NCI-H146 treated with DMSO at 0.1 percent for 48 hours (cell line): ENCODE results near the gene PLOD3.

Experiments
- DNase-seq: peaks from one replicate; lab custom pipeline; 2025; ENCODE audit not compliant: unreplicated experiment; lab: John Stamatoyannopoulos, UW

Gene PLOD3

DNA sequence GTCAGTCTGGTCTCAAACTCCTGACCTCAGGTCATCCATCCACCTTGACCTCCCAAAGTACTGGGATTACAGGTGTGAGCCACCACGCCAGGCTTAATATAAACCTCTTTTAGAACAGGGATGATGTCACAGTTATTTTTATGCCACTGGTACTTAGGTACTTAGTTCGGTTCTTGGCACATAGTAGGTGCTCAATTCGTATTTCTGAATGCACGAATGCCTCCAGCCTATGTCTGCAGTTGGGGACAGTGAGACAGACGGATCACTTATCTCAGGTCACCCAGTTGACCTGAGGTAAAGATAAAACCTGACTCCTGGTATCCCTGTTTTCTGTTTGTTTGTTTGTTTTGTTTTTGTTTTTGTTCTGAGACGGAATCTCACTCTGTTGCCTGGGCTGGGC is 31.2 kb downstream of the PLOD3 start:
- DNase-seq: no peak

DNA sequence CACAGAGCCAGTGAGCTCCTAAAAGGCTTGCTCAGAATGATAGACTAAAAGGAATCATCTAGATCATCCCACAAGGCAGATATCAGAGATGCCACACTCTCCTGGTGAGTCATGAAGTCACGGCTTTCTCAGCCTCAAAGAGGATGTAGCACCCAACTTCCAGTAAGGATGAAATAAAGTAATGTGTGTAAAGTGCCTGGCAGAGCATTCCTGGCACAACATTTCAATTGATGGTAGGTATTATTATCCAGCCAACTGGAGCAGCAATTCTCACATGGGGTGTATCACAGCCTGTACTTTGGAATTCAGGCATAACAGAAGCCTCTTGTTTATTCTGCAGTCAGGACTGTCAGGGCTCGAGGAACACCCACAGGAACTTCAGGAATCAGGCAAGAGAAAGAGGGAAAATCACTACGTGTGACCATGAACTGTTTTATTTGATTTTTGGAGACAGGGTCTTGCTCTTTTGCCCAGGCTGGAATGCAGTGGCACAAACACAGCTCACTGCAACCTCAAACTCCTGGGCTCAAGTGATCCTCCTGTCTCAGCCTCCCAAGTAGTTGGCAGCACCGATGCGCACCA is 32.0 kb downstream of the PLOD3 start:
- DNase-seq: no peak

DNA sequence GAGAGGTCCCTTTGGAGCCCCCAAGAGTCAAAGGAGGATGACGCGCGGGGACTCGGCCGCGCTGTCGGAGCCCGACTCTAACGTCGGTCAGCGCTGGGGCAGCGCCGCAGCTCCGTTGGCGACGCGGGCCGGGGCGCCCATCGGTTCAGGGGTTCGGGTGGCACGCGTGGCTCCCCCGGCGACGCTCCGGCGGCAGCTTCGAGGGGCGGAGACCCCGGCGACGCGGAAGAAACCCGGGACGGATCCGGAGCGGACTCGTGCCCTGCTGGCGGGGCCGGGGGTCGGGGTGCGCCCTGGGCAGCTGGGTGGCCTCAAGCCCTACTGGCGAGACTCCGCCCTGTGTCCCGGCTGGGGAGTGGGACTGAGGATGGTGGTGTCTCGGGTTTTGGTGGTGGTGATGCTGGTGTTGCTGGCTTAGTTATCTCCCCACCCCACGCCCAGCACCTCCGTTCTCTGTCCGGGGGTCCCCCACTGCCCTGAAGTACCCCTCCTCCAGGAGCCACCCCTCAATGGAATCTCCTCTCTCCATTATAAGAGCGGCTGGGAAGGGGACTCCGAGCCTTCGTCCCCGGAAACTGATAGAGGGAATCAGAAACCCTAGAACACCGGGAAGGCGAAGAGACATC is 37.1 kb downstream of the PLOD3 start, which contains the start of gene NAT16:
Gene NAT16, minus strand, starts transcription at position 164 of the 626 bp plus-strand sequence. CDS start 5,486 bp downstream, outside the sequence.
- DNase-seq: no peak

DNA sequence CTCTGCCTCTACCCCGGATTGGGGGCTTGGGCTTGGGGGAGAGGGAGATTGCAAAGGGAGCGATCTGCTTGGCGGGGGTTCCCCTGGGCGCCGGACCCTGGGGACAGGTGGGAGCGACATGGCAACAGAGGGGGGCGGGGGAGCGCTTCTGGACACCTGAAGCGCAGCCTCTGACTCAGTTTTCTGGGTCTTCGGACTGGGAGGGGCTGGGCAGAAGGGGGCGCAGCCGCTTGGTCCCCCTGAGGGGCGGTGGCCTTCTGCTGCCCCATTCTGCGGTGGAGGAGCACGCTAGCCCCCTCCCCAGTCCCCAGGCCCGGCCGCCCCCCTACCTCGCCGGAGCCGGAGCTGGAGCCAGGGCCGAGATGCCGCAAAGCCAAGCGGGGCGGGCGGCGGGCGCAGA is 37.7 kb downstream of the PLOD3 start:
- DNase-seq: no peak

DNA sequence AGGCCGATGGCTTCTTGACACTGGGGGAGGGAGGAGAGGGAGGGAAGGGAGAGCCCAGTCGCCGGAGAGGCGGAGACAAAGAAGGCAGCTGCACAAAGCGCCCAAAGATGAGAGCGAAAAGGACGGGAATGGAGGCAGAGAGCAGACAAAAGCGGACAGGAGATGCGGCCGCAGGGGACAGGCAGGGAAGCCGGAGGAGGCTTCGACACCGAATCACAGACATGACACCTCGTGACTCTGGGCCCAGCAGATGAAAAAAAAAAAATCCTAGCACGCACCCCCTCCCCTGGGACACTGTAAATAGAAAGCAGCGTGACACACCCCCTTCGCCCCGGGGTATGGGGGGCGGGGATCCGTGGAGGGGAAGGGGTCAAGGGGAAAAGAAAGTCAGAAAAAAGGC is 38.3 kb downstream of the PLOD3 start:
- DNase-seq: peak; percentile 27

DNA sequence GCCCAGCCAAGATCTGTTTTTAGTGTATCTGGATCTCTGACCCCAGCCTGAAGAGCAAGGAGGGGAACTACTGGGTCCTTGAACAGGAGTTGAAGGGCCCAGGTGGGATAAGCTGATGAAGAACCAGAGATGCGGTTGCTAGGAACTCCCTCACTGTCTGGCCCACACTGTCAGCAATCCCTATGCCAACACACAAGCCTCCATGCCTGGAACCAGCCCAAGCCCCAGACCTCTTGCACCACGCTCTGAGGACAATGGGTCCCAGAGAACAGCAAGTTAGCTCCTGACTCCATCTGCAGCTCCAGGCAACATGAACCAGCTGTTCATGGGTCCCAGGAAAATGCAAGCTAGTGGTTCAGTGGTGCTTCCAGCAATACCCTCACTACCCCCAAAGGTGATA is 39.7 kb downstream of the PLOD3 start:
- no peak for DNase-seq

DNA sequence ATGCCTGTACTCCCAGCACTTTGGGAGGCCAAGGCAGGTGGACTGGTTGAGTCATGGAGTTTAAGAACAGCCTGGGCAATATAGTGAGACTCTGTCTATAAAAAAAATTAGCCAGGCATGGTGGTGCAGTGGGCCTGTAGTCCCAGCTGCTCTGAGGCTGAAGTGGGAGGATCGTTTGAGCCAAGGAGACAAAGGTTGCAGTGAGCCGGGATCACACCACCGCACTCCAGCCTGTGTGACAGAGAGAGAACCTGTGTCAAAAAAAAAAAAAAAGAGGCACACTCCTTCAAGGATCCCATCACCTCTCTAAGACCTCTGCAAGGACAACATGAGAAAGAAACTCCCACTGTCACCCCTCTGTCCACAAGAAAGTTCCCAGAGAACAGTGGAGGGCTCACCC is 41.7 kb downstream of the PLOD3 start:
- no peak for DNase-seq

DNA sequence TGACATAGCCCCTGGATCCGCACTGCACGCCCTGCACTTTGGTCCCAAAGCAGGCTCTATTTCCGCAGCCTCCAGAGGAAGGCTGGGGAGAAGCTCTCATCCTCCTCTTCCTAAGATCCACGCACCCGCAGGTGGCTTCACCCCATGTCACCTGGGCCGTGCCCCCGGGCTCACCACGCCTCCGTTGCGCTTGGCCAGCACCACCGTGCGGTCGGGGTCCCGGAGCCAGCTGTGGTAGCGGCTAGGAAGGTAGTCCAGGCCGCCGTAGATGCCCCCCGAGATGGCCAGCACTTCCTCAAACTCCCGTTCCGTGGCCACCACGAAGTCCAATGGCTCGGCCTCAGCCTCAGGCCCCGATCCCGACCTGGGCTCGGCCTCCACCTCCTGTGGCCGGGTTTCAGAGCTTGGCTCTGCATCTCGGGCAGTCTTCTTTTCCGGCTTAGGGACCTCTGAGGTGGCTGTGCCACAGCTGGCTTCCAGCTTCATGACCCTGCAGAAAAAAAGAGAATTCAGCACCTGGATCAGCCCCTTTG is 43.0 kb downstream of the PLOD3 start:
- DNase-seq: no peak

DNA sequence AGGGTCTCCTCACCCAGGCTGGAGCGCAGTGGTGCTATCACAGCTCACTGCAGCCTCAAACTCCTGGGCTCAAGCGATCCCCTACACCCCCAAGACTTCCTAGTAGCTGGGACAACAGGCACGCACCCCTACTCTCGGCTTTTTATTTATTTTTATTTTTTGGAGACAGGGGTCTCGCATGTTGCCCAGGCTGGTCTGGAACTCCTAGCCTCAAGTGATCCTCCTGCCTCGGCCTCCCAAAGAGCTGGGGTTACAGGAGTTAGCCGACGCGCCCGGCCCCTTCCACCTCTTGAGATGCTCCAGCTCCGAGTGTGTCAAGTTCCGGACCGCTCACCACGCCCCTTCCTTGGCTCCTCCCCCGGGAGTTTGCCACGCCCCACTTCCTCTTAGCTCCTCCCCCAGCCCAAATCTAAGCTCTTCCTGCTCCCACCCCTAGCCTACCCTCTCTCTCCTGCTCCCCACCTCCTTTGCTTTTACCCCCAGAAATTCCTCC is 43.6 kb downstream of the PLOD3 start:
- no peak for DNase-seq

DNA sequence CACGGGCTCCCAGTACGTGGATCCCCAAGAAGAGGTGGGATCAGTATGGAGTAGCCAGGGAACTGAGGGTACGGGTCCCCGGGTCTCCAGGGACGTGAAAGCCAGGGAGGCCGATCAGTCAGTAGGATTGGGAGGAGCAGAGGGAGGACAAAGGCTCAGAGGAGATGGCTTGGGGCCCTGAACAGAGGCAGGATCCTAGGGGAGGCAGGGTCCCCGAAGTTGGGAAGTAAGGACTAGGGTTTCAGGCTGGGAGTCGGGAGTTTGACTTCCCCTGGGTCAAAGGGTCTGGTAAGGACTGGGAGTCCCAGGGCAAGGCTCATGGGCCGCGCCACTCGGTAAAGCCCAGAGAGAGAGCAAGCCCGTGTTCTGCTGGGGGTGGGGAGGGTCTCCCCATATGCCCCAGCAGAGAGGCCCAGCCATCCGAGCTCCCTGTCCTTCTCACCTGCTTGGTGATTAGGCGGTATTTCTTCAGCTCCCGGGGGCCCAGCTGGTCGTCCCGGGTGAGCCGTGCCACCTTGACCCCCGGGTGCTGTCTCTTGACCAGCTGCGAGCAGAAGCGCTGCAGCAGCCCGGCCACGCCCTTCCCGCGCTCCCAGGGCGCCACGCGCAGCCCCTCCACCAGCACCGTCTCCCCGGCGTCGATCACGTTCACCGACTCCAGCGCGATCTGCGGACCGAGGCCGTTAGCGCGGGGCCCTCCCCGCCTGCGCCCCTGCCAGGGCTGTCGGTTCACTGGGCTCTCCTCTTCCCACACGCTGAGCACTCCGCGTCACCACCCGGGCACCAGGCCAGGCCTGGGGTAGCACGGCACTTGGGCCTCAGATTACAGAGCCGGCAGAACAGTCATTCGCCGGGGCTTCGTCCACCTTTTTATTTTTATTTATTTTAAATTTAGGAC is 44.3 kb downstream of the PLOD3 start:
- DNase-seq: no peak

DNA sequence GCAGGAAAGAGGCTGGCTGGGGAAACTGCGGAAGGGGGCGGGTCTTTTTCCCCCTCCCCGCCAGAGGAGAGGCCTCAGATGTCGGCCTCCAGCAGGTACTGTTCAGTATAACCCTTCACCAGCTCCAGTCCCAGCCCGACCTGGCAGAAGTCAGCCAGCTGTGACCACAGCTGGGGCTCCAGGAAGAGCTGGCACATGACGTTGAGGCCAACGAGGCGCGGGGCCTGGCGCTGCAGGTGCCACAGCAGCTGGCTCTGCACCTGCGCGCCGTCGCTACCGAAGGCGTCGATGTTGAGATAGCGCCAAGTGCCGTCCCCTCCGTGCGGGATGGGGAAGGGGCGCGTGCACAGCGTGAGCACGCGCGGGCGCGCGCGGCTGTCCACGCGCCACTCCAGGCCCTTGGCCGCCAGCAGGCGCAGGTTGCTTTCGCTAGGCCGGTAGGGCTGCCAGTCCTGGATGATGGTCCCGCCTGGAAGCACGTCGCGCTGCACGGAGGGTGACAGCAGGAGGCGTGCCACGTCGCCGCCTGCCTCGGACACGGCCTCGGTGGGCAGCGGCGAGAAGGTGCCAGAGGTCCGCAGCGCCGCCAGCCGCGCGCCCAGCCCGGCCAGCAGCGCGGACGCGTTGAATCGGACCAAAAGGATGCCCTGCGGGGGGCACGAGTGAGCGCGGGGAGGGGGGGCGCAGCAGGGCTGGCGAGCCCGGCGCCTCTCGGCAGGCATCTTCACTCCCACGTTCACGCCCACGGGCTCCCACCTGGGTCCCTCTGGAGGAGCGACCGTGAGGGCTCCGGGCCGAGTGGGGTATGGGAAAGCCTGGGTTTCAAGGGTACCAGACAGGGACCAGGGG is 45.2 kb downstream of the PLOD3 start:
- DNase-seq: peak; percentile 9

DNA sequence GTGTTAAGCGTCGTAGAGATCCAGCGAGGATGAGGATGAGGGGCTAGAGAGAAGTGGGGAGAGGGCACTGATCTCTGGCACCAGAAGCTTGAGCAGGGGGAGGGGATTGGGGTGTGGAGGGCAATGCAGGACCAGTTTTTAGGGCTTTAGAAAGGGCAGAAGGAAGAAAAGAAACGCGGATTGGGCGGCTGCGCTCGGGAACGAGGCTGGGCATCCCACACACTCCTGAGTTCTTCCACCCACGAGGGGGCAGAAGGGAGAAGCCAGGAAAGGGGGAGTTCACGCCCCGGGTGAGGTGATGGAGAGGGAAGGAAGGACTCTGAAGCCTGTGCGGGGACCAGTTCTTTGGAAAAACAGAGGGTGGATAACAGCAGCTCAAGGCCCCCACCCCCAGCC is 45.9 kb downstream of the PLOD3 start:
- no peak for DNase-seq

DNA sequence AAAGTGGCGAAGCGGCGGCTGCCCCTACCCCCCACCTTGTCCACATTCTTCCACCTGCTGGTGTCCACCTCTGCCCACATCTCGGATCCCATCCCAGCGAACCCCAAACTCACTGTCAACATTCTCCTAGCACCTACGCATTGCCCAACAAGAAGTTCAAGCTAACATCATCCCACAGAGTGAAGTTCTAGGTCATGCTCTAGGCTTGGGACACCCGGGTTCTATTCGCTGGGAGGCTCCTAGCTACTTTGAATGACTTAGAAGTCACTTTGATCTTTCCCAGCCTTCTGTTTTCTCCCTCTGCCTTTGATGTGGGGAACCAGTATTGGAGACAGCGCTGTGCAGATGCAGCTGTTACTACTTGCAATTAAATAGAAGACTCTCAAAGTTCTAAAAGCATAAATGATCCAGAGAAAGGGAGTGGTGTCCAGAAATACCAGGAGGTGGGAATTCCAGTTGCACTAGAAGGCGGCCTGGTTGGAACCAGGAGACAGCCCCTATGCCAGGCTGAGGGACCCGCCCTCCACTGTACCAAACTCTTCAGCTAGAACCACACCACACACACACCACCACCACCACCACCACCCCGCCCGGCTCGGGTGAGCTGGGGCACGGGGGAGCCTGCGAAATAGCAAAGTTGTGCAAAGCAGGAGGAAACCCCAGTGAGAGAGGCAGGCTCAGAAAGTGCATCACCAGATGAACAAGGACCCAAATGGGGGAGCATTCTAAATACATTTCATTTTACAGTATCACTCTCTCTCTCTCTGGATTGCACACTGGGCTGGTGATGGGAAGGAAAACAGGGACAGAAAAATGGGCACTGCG is 46.6 kb downstream of the PLOD3 start:
- DNase-seq: no peak

DNA sequence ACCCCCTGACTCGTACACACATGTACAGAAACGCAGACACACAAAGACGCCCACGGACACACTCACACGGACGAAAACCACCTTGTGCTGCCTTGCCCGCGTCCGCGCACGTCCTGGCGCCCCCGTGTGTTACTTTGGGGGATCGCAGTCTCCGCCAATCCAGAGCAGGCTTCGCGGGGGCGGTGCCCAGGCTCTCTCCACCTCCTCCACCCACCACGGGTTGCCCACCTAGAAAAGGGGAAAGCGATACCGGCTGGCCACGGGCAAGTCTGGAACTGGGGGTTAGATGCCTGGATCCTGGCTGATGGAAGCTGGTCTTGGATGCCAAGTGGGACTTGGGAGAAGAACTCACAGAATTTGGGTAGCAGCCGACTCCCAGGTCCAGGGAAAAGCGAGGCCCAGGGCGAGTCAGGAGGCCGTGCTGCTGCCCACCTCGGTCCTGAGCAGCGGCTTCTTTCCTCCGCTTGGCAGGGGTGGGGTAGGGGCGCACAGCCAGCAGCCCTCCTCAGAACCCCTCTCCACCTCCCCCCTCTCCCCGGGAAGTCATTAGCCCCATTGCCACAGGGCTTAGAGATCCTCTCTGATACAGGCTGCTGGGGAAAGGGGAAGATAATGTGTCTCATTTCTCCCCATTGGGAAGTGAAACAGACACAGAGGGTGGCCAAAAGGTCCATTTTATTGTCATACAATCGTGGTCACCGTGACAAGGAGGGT is 47.4 kb downstream of the PLOD3 start:
- DNase-seq: peak; percentile 20

DNA sequence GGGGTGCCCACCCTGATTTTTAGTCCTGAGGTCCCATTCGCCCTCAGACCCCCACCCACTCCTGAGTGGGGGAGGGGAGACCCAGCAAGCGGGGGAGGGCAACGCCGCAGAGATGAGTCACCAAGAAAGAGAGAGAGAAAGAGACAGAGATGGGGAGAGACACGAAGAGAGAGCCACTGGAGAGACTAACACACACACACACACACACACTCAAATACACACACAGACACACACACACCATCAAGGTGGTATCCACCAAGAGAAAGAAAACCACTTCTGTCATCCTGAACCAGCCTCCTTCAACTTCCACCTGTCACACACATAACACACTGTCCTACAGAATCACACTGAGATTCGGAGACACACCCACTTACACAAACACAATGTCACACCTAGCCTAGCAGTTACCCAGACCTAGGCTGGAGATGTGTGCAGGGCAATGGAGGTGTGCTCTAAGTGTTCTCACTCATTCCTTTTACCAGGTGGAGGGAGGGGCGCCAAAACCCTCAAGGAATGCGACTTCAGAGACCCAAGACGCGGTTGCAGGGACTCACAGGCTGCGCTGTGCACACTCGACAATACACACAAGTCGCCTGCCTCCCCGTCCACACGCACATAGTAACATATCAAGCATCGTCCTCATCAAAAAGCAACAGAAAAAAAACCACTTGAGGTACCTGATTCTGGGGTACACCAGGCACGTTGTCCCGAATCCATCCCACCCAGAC is 48.1 kb downstream of the PLOD3 start:
- DNase-seq: no peak

DNA sequence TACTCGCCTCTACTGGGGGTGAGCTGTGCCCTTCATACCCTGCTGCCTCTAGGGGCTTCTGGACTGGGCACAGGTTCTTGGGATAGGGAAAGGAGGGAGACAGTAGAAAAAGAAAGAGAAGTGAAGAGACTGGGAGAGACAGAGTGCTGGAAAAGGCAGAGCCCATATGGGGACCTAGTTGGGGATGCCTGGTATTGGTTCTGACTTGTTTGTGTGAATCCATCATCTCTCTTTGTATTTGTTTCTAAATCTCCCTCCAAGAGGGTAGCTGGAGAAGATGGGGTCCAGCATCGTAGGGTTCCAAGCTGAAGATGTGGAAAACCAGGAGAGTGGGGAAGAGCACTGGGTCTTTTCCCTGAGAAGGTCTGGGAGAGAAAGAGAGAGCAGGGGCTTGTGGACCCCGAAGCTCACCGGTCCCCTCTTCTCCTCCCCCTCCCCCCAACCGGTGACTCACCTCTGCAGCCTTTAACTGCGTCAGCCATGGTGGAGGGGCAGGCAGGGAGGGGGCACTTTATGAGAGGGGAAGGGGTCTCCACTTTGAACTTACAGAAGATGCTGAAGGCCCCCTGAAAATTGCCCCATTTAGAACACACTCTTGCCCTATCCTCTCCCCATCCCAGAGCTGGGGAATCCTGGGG is 48.9 kb downstream of the PLOD3 start:
- no peak for DNase-seq

DNA sequence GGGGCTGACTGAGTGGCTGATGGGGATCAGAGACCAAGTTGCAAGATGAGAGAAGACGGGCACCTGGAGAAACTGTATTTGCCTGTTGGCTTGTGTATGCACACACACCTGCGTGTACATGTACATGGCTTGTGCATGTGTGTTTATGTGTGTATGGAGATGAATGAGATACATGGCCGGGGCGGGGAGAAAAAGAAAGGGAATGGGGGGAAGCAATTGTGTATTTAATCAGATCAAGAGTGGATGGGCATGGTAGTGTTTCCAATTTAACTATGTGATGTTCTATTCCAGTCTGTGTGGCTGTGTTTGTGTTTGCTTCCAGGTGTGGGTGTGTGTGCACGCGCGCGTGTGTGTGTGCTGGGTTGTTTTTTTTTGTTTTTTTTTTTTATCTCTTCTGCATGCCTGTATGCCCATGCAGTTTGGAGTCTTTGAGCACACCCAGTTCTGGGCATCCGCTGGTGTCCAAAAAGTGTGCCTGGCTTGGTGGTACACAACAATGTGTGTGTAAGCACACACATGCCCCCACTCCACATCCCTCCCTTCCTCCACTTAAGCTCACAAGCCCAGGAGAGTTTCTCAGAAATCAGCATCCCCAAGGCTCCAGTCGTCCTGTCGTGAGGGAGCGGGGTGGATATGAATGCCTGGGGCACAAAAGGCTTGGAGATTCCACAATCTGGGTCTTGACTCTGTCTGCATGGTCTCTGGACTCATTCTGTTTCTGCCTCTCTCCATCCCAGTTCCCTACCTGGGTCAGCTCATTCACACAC is 49.6 kb downstream of the PLOD3 start:
- no peak for DNase-seq
